ENCODE results near the gene FAM114A1. TPM values are rescaled to one million over a fixed set of nuclear protein-coding genes. Genes with fewer than 3 reads are reported as not detected.

Gene FAM114A1
- total and polyA plus RNA-seq, 2 experiments from 2014 or later: 13.0 to 14.5 TPM

- Histone ChIP-seq H3K4me2 (no peak overlapping the region), H3K9me2 (ENCODE audit: insufficient read depth) (no peaks in the 10 kb centered on the region), H4K20me1 (replicated peaks; ENCODE audit: insufficient read depth) (no peaks in the 10 kb centered on the region), H3K27ac (ENCODE audit: low read depth) (no peak overlapping the region), H3K79me2 (replicated peaks; ENCODE audit: insufficient read depth) (no peaks in the 10 kb centered on the region), H3F3A (replicated peaks; ENCODE audit: low read depth) (no peaks in the 10 kb centered on the region), H3K4me1 (ENCODE audit: insufficient read depth) (peaks cover 18% of the 10 kb centered on the region), H3K36me3 (ENCODE audit: insufficient read depth) (no peaks in the 10 kb centered on the region), H3K4me3 (no peak overlapping the region), H3K27me3 (ENCODE audit: insufficient read depth) (no peaks in the 10 kb centered on the region), H2AFZ (no peak overlapping the region)
- H3K4me3 Mint-ChIP-seq: no peak overlapping the region
- no peak overlapping the region for H3K27ac Mint-ChIP-seq
- ATAC-seq (no peak), DNase-seq (ENCODE audit: low spot score) (no peak)
- H3K9me3 Mint-ChIP-seq: peaks cover 3% of the 10 kb centered on the region; the same call in 1 of the 3 replicates
- no peak for TF ChIP-seq JUNB (IDR thresholded peaks at IDR 0.05; ENCODE audit: unreplicated experiment)
- no peak for TF ChIP-seq NANOG (IDR thresholded peaks at IDR 0.05; ENCODE audit: borderline replicate concordance)
- TF ChIP-seq STAT1 (IDR thresholded peaks at IDR 0.05; ENCODE audit: unreplicated experiment): no peak
- no peak for TF ChIP-seq CREB1 (CRISPR knock-in tag; IDR thresholded peaks at IDR 0.05; ENCODE audit: low read depth)
- TF ChIP-seq ZNF114 (CRISPR knock-in tag; IDR thresholded peaks at IDR 0.05): no peak
- TF ChIP-seq EZH2phosphoT487 (IDR thresholded peaks at IDR 0.05; ENCODE audit: unreplicated experiment): no peak
- H3K4me1 Mint-ChIP-seq: peaks cover 13% of the 10 kb centered on the region
- peaks cover 10% of the 10 kb centered on the region; the same call in 1 of the 3 replicates for H3K36me3 Mint-ChIP-seq (ENCODE audit: low read depth)
- H3K27me3 Mint-ChIP-seq (ENCODE audit: insufficient read depth, low read depth, poor library complexity): peaks cover 2% of the 10 kb centered on the region
These were observed 23.7 kb downstream of the FAM114A1 start for GRCh38 chr4:38891051-38891983.

GRCh38 chr4:38894322-38894982, 26.8 kb downstream of the FAM114A1 start:
- H3K4me1 ChIP-seq (ENCODE audit: insufficient read depth): no peaks in the 10 kb centered on the region
- no peak overlapping the region for H3K27ac ChIP-seq (ENCODE audit: low read depth)
- H3K27me3 ChIP-seq (ENCODE audit: insufficient read depth): no peaks in the 10 kb centered on the region
- no peaks in the 10 kb centered on the region for H3K79me2 ChIP-seq (replicated peaks; ENCODE audit: insufficient read depth)
- ATAC-seq (no peak), DNase-seq (ENCODE audit: low spot score) (no peak)
- H3K36me3 ChIP-seq (ENCODE audit: insufficient read depth): no peaks in the 10 kb centered on the region
- Mint-ChIP-seq H3K27me3 (ENCODE audit: insufficient read depth, low read depth, poor library complexity) (peaks cover 2% of the 10 kb centered on the region), H3K9me3 (peaks cover 3% of the 10 kb centered on the region; the same call in 1 of the 3 replicates), H3K4me1 (no peaks in the 10 kb centered on the region), H3K36me3 (ENCODE audit: low read depth) (peaks cover 10% of the 10 kb centered on the region; the same call in 1 of the 3 replicates), H3K27ac (no peak overlapping the region), H3K4me3 (no peak overlapping the region)
- H3K4me2 ChIP-seq: no peak overlapping the region
- no peak overlapping the region for H3K4me3 ChIP-seq
- H3F3A ChIP-seq (replicated peaks; ENCODE audit: low read depth): no peaks in the 10 kb centered on the region
- H4K20me1 ChIP-seq (replicated peaks; ENCODE audit: insufficient read depth): no peaks in the 10 kb centered on the region
- H2AFZ ChIP-seq: no peak overlapping the region
- H3K9me2 ChIP-seq (ENCODE audit: insufficient read depth): no peaks in the 10 kb centered on the region
- TF ChIP-seq EZH2 (IDR thresholded peaks at IDR 0.05; ENCODE audit: low read depth, unreplicated experiment) (no peak), ZNF462 (CRISPR knock-in tag; IDR thresholded peaks at IDR 0.05) (no peak), EZH2phosphoT487 (IDR thresholded peaks at IDR 0.05; ENCODE audit: unreplicated experiment) (no peak), REST (IDR thresholded peaks at IDR 0.05; ENCODE audit: unreplicated experiment) (no peak), ZNF114 (CRISPR knock-in tag; IDR thresholded peaks at IDR 0.05) (no peak), ZNF331 (CRISPR knock-in tag; IDR thresholded peaks at IDR 0.05; ENCODE audit: low read depth) (no peak)

Measured in GM23338 (cell line).